Ascending aorta (tissue), 2 donors: ENCODE data around the gene PRRT3. TPM values are rescaled to one million over a fixed set of nuclear protein-coding genes. Genes with fewer than 3 reads are reported as not detected.
A peak's percentile ranks its signal among the peaks of the same experiment; 100 is the strongest.

Experiments used
- DNase-seq, 2 donors: peaks; one replicate each; pipeline ENCODE4 v3.0.0-alpha.2; 2019; ENCODE audit warnings: low spot score in 2 of 2
- H3K27ac ChIP-seq, 2 donors: fragments of 200-600 bp; sonication (generic); one replicate each; pipeline ENCODE4 v1.5.1; 2016 to 2017; ENCODE audit warnings: mild to moderate bottlenecking in 1 of 2
- H3K27me3 ChIP-seq: fragments of 200-600 bp; sonication (generic); one replicate; pipeline ENCODE4 v1.5.1; 2017
- H3K36me3 ChIP-seq, 2 donors: fragments of 200-600 bp; sonication (generic); one replicate each; pipeline ENCODE4 v1.5.1; 2016
- H3K4me1 ChIP-seq, 2 donors: fragments of 200-600 bp; sonication (generic); one replicate each; pipeline ENCODE4 v1.5.1; 2016 to 2017; ENCODE audit warnings: mild to moderate bottlenecking in 1 of 2
- H3K4me3 ChIP-seq, 2 donors: fragments of 200-600 bp; sonication (generic); one replicate each; pipeline ENCODE4 v1.5.1; 2016 to 2017; ENCODE audit warnings: mild to moderate bottlenecking in 1 of 2
- H3K9me3 ChIP-seq, 2 donors: fragments of 200-600 bp; sonication (generic); one replicate each; pipeline ENCODE4 v1.5.1; 2016
- CTCF ChIP-seq, 3 experiments: fragments of 200-600 bp in 2 of 3; fragments of 450-650 bp in 1 of 3; sonication (generic) in 2 of 3; IDR thresholded peaks; one replicate each; pipeline ENCODE4 v1.5.1; 2016 to 2019; ENCODE audit warnings: antibody characterized with exemption in 3 of 3, mild to moderate bottlenecking in 1 of 3, moderate library complexity in 1 of 3
- intact Hi-C: fragments of 100-400 bp; cut with DNase I; formaldehyde crosslinking; loops from one replicate; pipeline ENCODE4 v1.15.1; 2023
- total RNA-seq: library from RNA; depleted of rRNA; stranded (reverse); fragments of >200 nt; gene quantifications from one replicate; pipeline ENCODE4 v1.1.0, GENCODE V29; 2016

PRRT3 gene
- total RNA-seq, 1 donor from 2014 or later, result 1.1 TPM

GRCh38 chr3:9965200-9965875, 13.1 kb upstream of the PRRT3 start:
- no peaks in the 10 kb centered on the region for H3K27me3 ChIP-seq
- no peak for DNase-seq
- H3K36me3 ChIP-seq, result peaks cover 33 to 90% of the 10 kb centered on the region in 2 donors
- no peak overlapping the region for H3K4me3 ChIP-seq
- no peak overlapping the region for H3K27ac ChIP-seq
- intact Hi-C loops, result no loop called here
- no peak for TF ChIP-seq CTCF (IDR thresholded peaks at IDR 0.05)
- no peaks in the 10 kb centered on the region for H3K4me1 ChIP-seq
- H3K9me3 ChIP-seq, result no peaks in the 10 kb centered on the region

GRCh38 chr3:9957214-9957613, 5.0 kb upstream of the PRRT3 start:
- Histone ChIP-seq H3K9me3 (no peaks in the 10 kb centered on the region), H3K27ac (no peak overlapping the region), H3K27me3 (no peaks in the 10 kb centered on the region), H3K4me3 (no peak overlapping the region), H3K36me3 (peaks cover 0 to 22% of the 10 kb centered on the region in 2 donors), H3K4me1 (peaks cover 0 to 2% of the 10 kb centered on the region in 2 donors)
- intact Hi-C loops, result no loop called here
- TF ChIP-seq CTCF (IDR thresholded peaks at IDR 0.05), result no peak
- DNase-seq, result no peak

- Histone ChIP-seq H3K27ac (no peak overlapping the region), H3K4me3 (no peak overlapping the region), H3K9me3 (no peaks in the 10 kb centered on the region), H3K4me1 (peaks cover 0 to 9% of the 10 kb centered on the region in 2 donors), H3K36me3 (peaks cover 0 to 8% of the 10 kb centered on the region in 2 donors), H3K27me3 (no peaks in the 10 kb centered on the region)
- no peak for DNase-seq
- no peak for TF ChIP-seq CTCF (IDR thresholded peaks at IDR 0.05)
- intact Hi-C loops, result no loop called here
Observed at GRCh38 chr3:9955611-9956352, 3.6 kb upstream of the PRRT3 start.

GRCh38 chr3:9955067-9955502, 2.9 kb upstream of the PRRT3 start:
- H3K4me1 ChIP-seq, result peaks cover 0 to 9% of the 10 kb centered on the region in 2 donors
- H3K27me3 ChIP-seq, result no peaks in the 10 kb centered on the region
- no peak for DNase-seq
- no peak overlapping the region for H3K27ac ChIP-seq
- H3K36me3 ChIP-seq, result peaks cover 0 to 5% of the 10 kb centered on the region in 2 donors
- intact Hi-C loops, result no loop called here
- no peaks in the 10 kb centered on the region for H3K9me3 ChIP-seq
- no peak overlapping the region for H3K4me3 ChIP-seq
- TF ChIP-seq CTCF (IDR thresholded peaks at IDR 0.05), result no peak

GRCh38 chr3:9951598-9951961, 628 bp downstream of the PRRT3 start:
- H3K4me1 ChIP-seq, result peaks cover 5 to 16% of the 10 kb centered on the region in 2 donors
- H3K9me3 ChIP-seq, result no peaks in the 10 kb centered on the region
- no peak for TF ChIP-seq CTCF (IDR thresholded peaks at IDR 0.05)
- no peak for DNase-seq
- no peaks in the 10 kb centered on the region for H3K27me3 ChIP-seq
- intact Hi-C loops, result no loop called here
- no peaks in the 10 kb centered on the region for H3K36me3 ChIP-seq
- H3K4me3 ChIP-seq, result peak overlapping the region; percentile 56 to 90
- H3K27ac ChIP-seq, result no peak overlapping the region
